PFSK-1 (cell line): ENCODE measurements around the gene AUTS2.

Source experiments
- FOXP2 ChIP-seq: optimal IDR thresholded peaks from 2 replicates; pipeline ENCODE3; 2011; ENCODE audit warnings: borderline replicate concordance, control low read depth, inconsistent platforms; ENCODE audit not compliant: insufficient read depth; ENCODE audit errors: extremely low read length, extremely low read depth
- POLR2AphosphoS5 ChIP-seq: IDR thresholded peaks from 2 replicates; pipeline ENCODE4 v1.6.1; 2012; ENCODE audit warnings: low read depth, mild to moderate bottlenecking, control low read depth, low read length, moderate library complexity
- SIN3A ChIP-seq: IDR thresholded peaks from 2 replicates; pipeline ENCODE4 v1.6.1; 2012; ENCODE audit warnings: mild to moderate bottlenecking, low read length, moderate library complexity, borderline replicate concordance; ENCODE audit not compliant: insufficient read depth
- TAF1 ChIP-seq: IDR thresholded peaks from 2 replicates; pipeline ENCODE4 v1.6.1; 2012; ENCODE audit warnings: low read length, control low read depth, borderline replicate concordance; ENCODE audit not compliant: insufficient read depth
- TF ChIP-seq, protein P1 (sequence below), 2 experiments: IDR thresholded peaks; 2 replicates each; pipeline versions ENCODE4 v1.6.1 to v1.8.0; 2011 to 2012; ENCODE audit warnings: low read depth in 2 of 2, low read length in 2 of 2, control low read depth in 1 of 2, inconsistent platforms in 1 of 2, mild to moderate bottlenecking in 1 of 2, moderate library complexity in 1 of 2; ENCODE audit not compliant: insufficient read depth in 1 of 2

The AUTS2 gene

DNA sequence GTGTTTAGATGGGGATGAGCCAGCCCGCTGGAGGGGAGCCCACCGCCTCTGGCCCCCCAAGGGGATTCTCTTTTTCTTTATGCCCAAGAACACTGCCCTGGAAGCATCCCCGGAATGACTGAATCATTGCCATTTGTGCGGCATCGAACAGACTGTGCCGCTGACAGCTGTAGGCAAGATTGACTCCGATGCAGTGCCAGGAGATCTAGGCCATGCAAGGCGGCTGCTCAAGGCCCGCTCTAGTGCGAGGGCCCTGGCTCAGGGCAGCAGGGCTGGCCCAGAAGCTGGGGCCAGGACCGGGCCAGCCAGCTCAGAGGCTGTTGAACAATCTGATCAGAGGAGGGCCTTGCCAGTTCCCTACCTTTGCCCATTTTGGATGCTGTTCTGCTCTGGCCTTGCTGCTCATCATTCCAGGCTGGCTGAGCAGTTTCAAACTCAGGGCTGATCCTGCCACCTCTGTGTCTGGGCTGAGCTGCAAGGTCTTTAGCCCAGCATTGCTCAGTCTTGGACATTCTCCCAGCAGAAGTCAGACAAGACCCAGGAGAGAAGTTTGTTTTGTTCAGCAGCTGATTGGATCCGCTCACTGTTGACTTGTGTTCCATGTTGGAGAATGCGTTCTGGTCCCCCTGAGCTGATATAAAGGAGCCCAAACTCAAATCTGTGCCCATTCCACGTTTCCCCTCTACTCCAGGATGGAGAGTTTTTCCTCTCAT, 1048.4 kb downstream of the AUTS2 start:
- TF ChIP-seq, protein P1, sequence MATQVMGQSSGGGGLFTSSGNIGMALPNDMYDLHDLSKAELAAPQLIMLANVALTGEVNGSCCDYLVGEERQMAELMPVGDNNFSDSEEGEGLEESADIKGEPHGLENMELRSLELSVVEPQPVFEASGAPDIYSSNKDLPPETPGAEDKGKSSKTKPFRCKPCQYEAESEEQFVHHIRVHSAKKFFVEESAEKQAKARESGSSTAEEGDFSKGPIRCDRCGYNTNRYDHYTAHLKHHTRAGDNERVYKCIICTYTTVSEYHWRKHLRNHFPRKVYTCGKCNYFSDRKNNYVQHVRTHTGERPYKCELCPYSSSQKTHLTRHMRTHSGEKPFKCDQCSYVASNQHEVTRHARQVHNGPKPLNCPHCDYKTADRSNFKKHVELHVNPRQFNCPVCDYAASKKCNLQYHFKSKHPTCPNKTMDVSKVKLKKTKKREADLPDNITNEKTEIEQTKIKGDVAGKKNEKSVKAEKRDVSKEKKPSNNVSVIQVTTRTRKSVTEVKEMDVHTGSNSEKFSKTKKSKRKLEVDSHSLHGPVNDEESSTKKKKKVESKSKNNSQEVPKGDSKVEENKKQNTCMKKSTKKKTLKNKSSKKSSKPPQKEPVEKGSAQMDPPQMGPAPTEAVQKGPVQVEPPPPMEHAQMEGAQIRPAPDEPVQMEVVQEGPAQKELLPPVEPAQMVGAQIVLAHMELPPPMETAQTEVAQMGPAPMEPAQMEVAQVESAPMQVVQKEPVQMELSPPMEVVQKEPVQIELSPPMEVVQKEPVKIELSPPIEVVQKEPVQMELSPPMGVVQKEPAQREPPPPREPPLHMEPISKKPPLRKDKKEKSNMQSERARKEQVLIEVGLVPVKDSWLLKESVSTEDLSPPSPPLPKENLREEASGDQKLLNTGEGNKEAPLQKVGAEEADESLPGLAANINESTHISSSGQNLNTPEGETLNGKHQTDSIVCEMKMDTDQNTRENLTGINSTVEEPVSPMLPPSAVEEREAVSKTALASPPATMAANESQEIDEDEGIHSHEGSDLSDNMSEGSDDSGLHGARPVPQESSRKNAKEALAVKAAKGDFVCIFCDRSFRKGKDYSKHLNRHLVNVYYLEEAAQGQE (IDR thresholded peaks at IDR 0.05; ENCODE audit: insufficient read depth in 1 of 2, low read depth in 2 of 2, low read length in 2 of 2) = no peak

DNA sequence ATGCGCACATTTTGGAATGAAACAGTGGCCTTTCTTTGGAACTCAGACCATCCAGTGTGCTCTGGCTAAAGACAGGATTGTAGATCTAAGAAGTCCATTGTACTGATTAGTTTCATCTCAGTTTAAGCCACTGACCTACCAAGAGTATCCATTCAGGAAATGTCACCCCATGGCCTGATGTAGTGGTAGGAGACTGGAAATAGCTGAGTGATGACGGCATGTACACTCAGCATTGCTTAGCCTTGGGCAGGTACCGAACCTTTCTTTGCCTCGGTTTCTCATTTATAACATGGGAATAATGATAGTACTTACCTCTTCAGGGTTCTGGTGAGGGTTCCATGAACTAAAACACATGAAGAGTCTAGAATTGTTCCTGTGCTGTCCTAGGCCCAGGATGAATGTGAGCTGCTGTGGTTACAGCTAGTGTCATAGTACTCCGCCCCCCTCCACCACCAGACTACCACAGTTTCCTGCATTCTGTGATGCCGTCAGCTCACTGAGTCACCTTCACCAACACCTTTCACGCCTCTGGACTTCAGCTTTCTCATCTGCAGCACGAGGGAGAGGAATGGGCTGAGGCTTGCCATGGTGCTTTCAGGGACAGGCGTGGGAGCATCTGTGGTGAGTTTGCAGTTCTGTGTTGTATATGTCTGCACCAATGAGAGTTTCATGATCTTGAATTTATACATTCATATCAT, 1049.7 kb downstream of the AUTS2 start:
- TF ChIP-seq FOXP2 (no peak), TAF1 (no peak), POLR2AphosphoS5 (no peak), SIN3A (no peak)
- TF ChIP-seq, protein P1 (IDR thresholded peaks at IDR 0.05; ENCODE audit: insufficient read depth in 1 of 2, low read depth in 2 of 2, low read length in 2 of 2) = no peak

DNA sequence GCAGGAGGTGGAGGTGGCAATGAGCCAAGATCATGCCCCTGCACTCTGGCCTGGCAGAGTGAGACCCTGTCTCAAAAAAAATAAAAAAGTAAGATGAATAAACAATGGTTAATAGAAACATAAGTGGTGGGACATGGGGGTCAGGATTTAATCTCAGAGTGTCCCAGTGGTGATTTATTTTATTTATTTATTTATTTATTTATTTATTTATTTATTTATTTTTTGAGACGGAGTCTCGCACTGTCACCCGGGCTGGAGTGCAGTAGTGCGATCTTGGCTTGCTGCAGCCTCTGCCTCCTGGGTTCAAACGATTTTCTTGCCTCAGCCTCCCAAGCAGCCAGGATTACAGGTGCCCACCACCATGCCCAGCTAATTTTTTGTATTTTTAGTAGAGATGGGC, 1051.0 kb downstream of the AUTS2 start:
- TF ChIP-seq, protein P1 (IDR thresholded peaks at IDR 0.05; ENCODE audit: insufficient read depth in 1 of 2, low read depth in 2 of 2, low read length in 2 of 2) = no peak
- TF ChIP-seq TAF1 (no peak), SIN3A (no peak), POLR2AphosphoS5 (no peak), FOXP2 (no peak)

DNA sequence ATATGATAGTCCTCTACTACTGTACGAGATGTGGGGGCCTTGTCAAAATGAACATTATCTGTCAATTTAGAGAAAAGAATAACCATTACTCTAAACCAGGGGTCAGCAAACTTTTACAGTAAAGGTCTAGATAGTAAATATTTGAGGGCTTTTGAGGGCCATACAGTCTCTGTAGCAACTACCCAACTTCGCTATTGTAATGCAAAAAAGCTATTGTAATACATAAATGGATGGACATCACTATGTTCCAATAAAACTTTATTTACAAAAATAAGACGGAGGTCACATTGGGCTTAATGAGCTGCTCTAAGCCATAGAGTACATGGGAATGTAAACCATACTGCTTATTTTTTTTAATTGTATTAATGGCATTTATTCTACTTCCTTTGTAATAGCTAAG, 1055.9 kb downstream of the AUTS2 start:
- TF ChIP-seq FOXP2 (no peak), SIN3A (no peak), POLR2AphosphoS5 (no peak), TAF1 (no peak)
- TF ChIP-seq, protein P1 (IDR thresholded peaks at IDR 0.05; ENCODE audit: insufficient read depth in 1 of 2, low read depth in 2 of 2, low read length in 2 of 2) = no peak

DNA sequence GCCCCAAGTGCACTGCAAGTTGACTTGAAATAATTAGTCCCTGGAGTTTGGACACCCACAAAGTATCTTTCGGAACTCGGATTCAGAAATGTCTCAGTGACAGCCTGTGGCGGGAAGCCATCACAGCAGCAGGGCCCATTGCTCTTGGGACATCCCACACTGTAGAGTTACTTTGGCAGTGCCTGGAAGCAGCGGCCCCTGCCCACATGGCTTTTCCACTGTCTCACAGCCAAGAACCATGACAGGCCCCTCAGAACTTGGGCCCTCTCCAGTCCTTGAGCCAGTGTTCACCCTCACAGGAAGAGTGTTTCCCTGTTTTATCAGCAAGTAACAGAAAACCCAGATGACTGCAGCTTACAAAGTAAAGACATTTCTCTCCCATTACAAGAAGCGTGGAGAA, 1056.7 kb downstream of the AUTS2 start:
- TF ChIP-seq SIN3A (no peak), TAF1 (no peak)
